Vagina (tissue), 2 donors: ENCODE results near the gene SFTPD. TPM values are rescaled to one million over a fixed set of nuclear protein-coding genes. Genes with fewer than 3 reads are reported as not detected.

Source experiments
- DNase-seq, 2 donors: peaks; one replicate each; pipeline ENCODE4 v3.0.0-alpha.2; 2017; ENCODE audit errors: extremely low spot score in 2 of 2
- H3K27ac ChIP-seq: fragments of 200-600 bp; sonication (generic); one replicate; pipeline ENCODE4 v1.5.1; 2019
- H3K27me3 ChIP-seq: fragments of 200-600 bp; sonication (generic); one replicate; pipeline ENCODE4 v1.5.1; 2019
- H3K36me3 ChIP-seq, 2 donors: fragments of 200-600 bp; sonication (generic); one replicate each; pipeline ENCODE4 v1.5.1; 2017 to 2019
- H3K4me1 ChIP-seq: fragments of 200-600 bp; sonication (generic); one replicate; pipeline ENCODE4 v1.5.1; 2019
- H3K4me3 ChIP-seq, 2 donors: fragments of 200-600 bp; sonication (generic); 1 replicate in 1 of 2; 2 replicates in 1 of 2; pipeline ENCODE4 v1.5.1; 2016 to 2019
- H3K9me3 ChIP-seq: fragments of 200-600 bp; sonication (generic); one replicate; pipeline ENCODE4 v1.5.1; 2019
- CTCF ChIP-seq, 3 experiments: fragments of 450-650 bp in 2 of 3; fragments of 200-600 bp in 1 of 3; sonication (generic) in 1 of 3; IDR thresholded peaks; one replicate each; pipeline ENCODE4 v1.5.1; 2017 to 2019; ENCODE audit warnings: antibody characterized with exemption in 3 of 3, mild to moderate bottlenecking in 2 of 3, moderate library complexity in 2 of 3
- POLR2A ChIP-seq, 2 donors: fragments of 450-650 bp; IDR thresholded peaks; one replicate each; pipeline ENCODE4 v1.6.1; 2017; ENCODE audit warnings: antibody characterized with exemption in 2 of 2, mild to moderate bottlenecking in 2 of 2, moderate library complexity in 2 of 2
- POLR2AphosphoS5 ChIP-seq, 2 donors: sonication (generic); formaldehyde crosslinking; IDR thresholded peaks; one replicate each; pipeline ENCODE4 v1.9.0; 2017; ENCODE audit warnings: antibody characterized with exemption in 2 of 2, mild to moderate bottlenecking in 2 of 2, low read depth in 1 of 2; ENCODE audit not compliant: insufficient read depth in 1 of 2
- intact Hi-C: fragments of 100-400 bp; cut with DNase I; formaldehyde crosslinking; loops from one replicate; pipeline ENCODE4 v1.15.1; 2023
- total RNA-seq: library from RNA; depleted of rRNA; stranded (reverse); fragments of >200 nt; gene quantifications from one replicate; pipeline ENCODE4 v1.2.3, GENCODE V29; 2016

SFTPD gene
- total RNA-seq, 1 donor from 2014 or later = not detected

- Histone ChIP-seq H3K9me3 (no peaks in the 10 kb centered on the region), H3K27me3 (no peaks in the 10 kb centered on the region), H3K27ac (no peak overlapping the region), H3K36me3 (no peaks in the 10 kb centered on the region), H3K4me1 (peaks cover 6% of the 10 kb centered on the region), H3K4me3 (no peak overlapping the region)
- TF ChIP-seq POLR2AphosphoS5 (IDR thresholded peaks at IDR 0.05; ENCODE audit: insufficient read depth in 1 of 2, low read depth in 1 of 2) (no peak), POLR2A (IDR thresholded peaks at IDR 0.05) (no peak), CTCF (IDR thresholded peaks at IDR 0.05) (no peak)
- no peak for DNase-seq
- intact Hi-C loops = no loop called here
Observed at GRCh38 chr10:79984851-79985250, 35.9 kb upstream of the SFTPD start.

- no peaks in the 10 kb centered on the region for H3K9me3 ChIP-seq
- intact Hi-C loops = no loop called here
- no peaks in the 10 kb centered on the region for H3K27me3 ChIP-seq
- TF ChIP-seq CTCF (IDR thresholded peaks at IDR 0.05) (no peak), POLR2AphosphoS5 (IDR thresholded peaks at IDR 0.05; ENCODE audit: insufficient read depth in 1 of 2, low read depth in 1 of 2) (no peak), POLR2A (IDR thresholded peaks at IDR 0.05) (no peak)
- no peak overlapping the region for H3K4me3 ChIP-seq
- H3K36me3 ChIP-seq = no peaks in the 10 kb centered on the region
- no peak overlapping the region for H3K27ac ChIP-seq
- H3K4me1 ChIP-seq = peaks cover 6% of the 10 kb centered on the region
- DNase-seq = no peak
Observed at GRCh38 chr10:79983286-79983909, 34.5 kb upstream of the SFTPD start.

GRCh38 chr10:79982861-79983260, 34.0 kb upstream of the SFTPD start:
- intact Hi-C loops = no loop called here
- Histone ChIP-seq H3K9me3 (no peaks in the 10 kb centered on the region), H3K36me3 (no peaks in the 10 kb centered on the region), H3K4me1 (peaks cover 6% of the 10 kb centered on the region), H3K4me3 (peak overlapping the region in 1 of 2 donors; percentile 77), H3K27ac (no peak overlapping the region), H3K27me3 (no peaks in the 10 kb centered on the region)
- no peak for TF ChIP-seq POLR2A (IDR thresholded peaks at IDR 0.05)
- no peak for TF ChIP-seq CTCF (IDR thresholded peaks at IDR 0.05)
- TF ChIP-seq POLR2AphosphoS5 (IDR thresholded peaks at IDR 0.05; ENCODE audit: insufficient read depth in 1 of 2, low read depth in 1 of 2) = no peak
- no peak for DNase-seq

- Histone ChIP-seq H3K4me1 (peaks cover 6% of the 10 kb centered on the region), H3K4me3 (peak overlapping the region; percentile 71 to 77), H3K9me3 (no peaks in the 10 kb centered on the region), H3K36me3 (no peaks in the 10 kb centered on the region), H3K27ac (peak overlapping the region; percentile 76), H3K27me3 (no peaks in the 10 kb centered on the region)
- TF ChIP-seq CTCF (IDR thresholded peaks at IDR 0.05) (no peak), POLR2A (IDR thresholded peaks at IDR 0.05) (no peak), POLR2AphosphoS5 (IDR thresholded peaks at IDR 0.05; ENCODE audit: insufficient read depth in 1 of 2, low read depth in 1 of 2) (no peak)
- intact Hi-C loops = no loop called here
- DNase-seq = no peak
Observed at GRCh38 chr10:79982362-79982800, 33.5 kb upstream of the SFTPD start.
